GM19043 (cell line): ENCODE measurements around the gene PCDHGA11.
A peak's percentile ranks its signal among the peaks of the same experiment; 100 is the strongest.
"Not testable (repeated sequence)": the region's sequence is repeated elsewhere in the genome, so short reads cannot be mapped to it uniquely, and the experiment has no call there.

Source experiments
- ATAC-seq: cut with Tn5 transposase; IDR thresholded peaks from one replicate; pipeline ENCODE4 v1.9.1; 2021; ENCODE audit warnings: low read depth; ENCODE audit not compliant: unreplicated experiment

The PCDHGA11 gene

GRCh38 chr5:141427783-141428426, 7.1 kb downstream of the PCDHGA11 start:
- ATAC-seq: no peak

GRCh38 chr5:141430332-141431113, 9.7 kb downstream of the PCDHGA11 start, which contains the start of gene PCDHGA12:
Gene PCDHGA12, plus strand, starts transcription at chr5:141430507. Its CDS starts 253 bp downstream, at chr5:141430760.
- ATAC-seq: peak; percentile 76

DNA sequence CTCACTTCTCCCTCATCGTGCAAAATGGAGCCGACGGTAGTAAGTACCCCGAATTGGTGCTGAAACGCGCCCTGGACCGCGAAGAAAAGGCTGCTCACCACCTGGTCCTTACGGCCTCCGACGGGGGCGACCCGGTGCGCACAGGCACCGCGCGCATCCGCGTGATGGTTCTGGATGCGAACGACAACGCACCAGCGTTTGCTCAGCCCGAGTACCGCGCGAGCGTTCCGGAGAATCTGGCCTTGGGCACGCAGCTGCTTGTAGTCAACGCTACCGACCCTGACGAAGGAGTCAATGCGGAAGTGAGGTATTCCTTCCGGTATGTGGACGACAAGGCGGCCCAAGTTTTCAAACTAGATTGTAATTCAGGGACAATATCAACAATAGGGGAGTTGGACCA, 10.4 kb downstream of the PCDHGA11 start:
- no peak for ATAC-seq

DNA sequence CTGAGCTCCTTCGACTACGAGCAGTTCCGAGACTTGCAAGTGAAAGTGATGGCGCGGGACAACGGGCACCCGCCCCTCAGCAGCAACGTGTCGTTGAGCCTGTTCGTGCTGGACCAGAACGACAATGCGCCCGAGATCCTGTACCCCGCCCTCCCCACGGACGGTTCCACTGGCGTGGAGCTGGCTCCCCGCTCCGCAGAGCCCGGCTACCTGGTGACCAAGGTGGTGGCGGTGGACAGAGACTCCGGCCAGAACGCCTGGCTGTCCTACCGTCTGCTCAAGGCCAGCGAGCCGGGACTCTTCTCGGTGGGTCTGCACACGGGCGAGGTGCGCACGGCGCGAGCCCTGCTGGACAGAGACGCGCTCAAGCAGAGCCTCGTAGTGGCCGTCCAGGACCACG, 11.5 kb downstream of the PCDHGA11 start:
- not testable (repeated sequence) for ATAC-seq

- not testable (repeated sequence) for ATAC-seq
These were observed 11.9 kb downstream of the PCDHGA11 start for GRCh38 chr5:141432726-141433125.

DNA sequence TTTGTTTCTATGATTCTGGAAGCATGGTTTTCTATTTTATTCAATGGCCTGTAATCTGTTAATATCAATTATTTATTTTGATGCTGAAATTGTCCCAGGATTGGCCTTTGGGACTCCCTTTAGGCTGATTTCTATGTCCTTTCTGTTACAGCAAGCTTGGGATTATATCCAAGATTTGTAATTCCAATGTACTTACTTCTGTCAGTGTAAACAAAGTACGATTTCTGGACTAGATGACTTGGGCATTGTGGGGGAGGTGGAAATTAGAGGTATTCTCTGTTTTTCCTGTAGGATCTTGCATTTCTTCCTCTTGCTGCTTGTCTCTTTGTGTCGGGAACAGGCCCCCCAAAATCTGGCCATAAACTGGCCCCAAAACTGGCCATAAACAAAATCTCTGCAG, 13.2 kb downstream of the PCDHGA11 start:
- no peak for ATAC-seq

DNA sequence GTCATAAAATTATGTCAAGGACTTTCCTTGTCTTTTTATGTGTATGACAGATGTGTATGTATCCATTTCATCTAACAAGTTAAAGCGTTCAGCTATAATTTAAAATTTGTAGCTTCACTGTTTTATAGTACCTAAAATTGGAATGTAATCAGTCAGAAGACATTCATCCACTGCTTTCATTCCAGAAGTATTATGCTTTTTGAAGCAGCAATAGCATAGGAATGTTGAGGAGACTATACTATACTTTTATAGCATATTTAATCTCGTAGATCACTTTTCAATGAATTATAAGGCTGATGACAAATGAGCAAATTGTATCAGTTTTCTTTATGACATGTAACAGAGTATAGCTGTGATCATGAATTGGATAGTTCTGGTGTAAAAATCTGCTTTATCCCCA, 16.4 kb downstream of the PCDHGA11 start:
- ATAC-seq: no peak

- ATAC-seq: no peak
These were observed 18.7 kb downstream of the PCDHGA11 start for GRCh38 chr5:141439411-141440141.

DNA sequence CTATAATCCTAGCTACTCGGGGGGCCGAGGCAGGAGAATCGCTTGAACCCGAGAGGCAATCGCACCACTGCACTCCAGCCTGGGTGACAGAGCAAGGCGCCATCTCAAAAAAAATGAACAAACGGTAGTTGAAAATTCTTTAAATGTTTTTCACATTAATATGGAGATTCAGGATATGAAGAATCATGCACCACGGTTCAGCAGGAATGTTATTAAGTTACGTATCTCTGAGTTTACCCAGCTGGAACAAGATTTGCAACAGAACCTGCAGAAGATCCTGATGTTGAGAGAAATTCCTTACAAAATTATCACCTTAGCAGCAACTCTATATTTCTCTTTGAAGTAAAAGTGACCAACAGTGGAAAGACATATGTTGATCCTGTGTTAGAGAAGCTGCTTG, 19.5 kb downstream of the PCDHGA11 start:
- ATAC-seq: no peak

DNA sequence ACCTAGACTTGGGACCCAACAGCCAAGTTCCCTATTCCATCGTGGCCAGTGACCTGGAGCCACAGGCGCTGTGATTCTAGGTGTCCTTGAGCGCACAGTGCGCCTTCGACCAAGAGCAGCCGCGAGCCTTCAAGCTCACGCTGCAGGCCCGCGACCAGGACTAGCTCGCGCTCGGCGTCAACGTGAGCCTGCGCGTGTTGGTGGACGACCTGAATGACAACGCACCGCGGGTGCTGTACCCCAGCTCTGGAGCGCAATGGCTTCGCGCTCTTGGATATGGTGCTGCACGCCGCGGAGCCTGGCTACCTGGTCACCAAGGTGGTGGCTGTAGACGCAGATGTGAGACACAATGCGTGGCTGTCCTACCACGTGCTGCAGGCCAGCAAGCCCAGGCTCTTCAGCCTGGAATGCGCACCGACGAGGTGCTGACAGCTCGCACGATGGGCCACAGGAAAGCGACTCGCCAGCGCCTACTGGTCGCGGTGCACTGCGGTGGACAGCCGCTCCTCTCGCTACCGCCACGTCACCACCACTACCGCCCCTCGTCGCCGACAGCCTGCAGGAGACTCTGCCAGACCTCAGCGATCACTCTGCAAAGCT, 20.8 kb downstream of the PCDHGA11 start:
- ATAC-seq: no peak

DNA sequence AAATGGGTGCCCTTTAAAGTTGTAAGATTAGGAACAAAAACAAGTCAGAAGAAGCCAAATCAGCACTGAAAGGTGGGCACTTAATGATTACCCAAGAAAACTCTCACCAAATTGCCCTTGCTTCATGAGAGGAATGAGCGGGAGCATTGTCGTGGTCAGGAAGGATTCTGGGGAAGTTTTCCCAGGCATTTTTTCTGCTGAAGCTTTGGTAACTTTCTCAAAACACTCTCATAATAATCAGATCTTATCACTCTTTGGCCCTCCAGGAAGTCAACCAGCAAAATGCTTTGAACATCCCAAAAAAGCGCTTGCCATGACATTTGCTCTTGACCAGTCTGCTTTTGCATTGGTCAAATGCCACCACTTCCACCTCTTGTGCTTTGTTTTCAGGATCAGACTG, 44.5 kb downstream of the PCDHGA11 start:
- no peak for ATAC-seq
